ENCODE measurements around the gene MYL12B.

MYL12B gene

DNA sequence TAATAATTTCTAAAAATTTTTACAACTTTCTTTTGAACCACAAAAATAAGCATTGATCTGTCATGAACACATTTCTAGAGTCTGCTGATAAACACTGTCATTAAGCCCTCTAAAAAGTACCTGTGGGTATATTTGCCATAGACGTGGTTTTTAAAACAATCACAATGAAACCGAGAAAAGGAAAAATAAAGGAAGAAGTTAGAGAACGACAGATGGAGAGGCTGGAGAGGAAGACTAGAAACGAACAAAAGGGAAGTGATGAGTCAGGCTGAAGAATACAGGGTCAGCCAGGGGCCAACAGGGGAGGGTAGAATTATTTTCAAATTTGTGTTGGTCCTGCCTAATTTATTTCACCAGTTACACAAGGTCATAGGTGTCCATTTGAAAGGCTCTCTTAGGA lies 62.0 kb downstream of the MYL12B start:
- Histone ChIP-seq H3K36me3 (ENCODE audit: control insufficient read depth in 2 of 2, insufficient read depth in 1 of 2, low read length in 2 of 2) (no peaks in the 10 kb centered on the region), H3K4me1 (ENCODE audit: control insufficient read depth, insufficient read depth, low read length) (peaks cover 15% of the 10 kb centered on the region), H3K4me3 (ENCODE audit: low read depth, low read length) (no peak overlapping the region), H3K27ac (ENCODE audit: extremely low read depth, low read depth, low read length) (no peak overlapping the region), H3K9me3 (ENCODE audit: control insufficient read depth, insufficient read depth, low read depth, low read length) (no peaks in the 10 kb centered on the region)
- TF ChIP-seq ZNF621 (tag by site-specific recombination; IDR thresholded peaks at IDR 0.05) (no peak), IKZF3 (tag by site-specific recombination; IDR thresholded peaks at IDR 0.05) (no peak), ZNF132 (tag by site-specific recombination; IDR thresholded peaks at IDR 0.05; ENCODE audit: borderline replicate concordance) (no peak), ZNF488 (tag by site-specific recombination; IDR thresholded peaks at IDR 0.05) (no peak), ZNF624 (tag by site-specific recombination; IDR thresholded peaks at IDR 0.05) (no peak), ZNF335 (tag by site-specific recombination; conservative IDR thresholded peaks at IDR 0.05) (no peak), ZNF350 (tag by site-specific recombination; IDR thresholded peaks at IDR 0.05) (no peak), ZNF138 (tag by site-specific recombination; IDR thresholded peaks at IDR 0.05; ENCODE audit: borderline replicate concordance) (no peak)
- TF ChIP-seq, protein P1, sequence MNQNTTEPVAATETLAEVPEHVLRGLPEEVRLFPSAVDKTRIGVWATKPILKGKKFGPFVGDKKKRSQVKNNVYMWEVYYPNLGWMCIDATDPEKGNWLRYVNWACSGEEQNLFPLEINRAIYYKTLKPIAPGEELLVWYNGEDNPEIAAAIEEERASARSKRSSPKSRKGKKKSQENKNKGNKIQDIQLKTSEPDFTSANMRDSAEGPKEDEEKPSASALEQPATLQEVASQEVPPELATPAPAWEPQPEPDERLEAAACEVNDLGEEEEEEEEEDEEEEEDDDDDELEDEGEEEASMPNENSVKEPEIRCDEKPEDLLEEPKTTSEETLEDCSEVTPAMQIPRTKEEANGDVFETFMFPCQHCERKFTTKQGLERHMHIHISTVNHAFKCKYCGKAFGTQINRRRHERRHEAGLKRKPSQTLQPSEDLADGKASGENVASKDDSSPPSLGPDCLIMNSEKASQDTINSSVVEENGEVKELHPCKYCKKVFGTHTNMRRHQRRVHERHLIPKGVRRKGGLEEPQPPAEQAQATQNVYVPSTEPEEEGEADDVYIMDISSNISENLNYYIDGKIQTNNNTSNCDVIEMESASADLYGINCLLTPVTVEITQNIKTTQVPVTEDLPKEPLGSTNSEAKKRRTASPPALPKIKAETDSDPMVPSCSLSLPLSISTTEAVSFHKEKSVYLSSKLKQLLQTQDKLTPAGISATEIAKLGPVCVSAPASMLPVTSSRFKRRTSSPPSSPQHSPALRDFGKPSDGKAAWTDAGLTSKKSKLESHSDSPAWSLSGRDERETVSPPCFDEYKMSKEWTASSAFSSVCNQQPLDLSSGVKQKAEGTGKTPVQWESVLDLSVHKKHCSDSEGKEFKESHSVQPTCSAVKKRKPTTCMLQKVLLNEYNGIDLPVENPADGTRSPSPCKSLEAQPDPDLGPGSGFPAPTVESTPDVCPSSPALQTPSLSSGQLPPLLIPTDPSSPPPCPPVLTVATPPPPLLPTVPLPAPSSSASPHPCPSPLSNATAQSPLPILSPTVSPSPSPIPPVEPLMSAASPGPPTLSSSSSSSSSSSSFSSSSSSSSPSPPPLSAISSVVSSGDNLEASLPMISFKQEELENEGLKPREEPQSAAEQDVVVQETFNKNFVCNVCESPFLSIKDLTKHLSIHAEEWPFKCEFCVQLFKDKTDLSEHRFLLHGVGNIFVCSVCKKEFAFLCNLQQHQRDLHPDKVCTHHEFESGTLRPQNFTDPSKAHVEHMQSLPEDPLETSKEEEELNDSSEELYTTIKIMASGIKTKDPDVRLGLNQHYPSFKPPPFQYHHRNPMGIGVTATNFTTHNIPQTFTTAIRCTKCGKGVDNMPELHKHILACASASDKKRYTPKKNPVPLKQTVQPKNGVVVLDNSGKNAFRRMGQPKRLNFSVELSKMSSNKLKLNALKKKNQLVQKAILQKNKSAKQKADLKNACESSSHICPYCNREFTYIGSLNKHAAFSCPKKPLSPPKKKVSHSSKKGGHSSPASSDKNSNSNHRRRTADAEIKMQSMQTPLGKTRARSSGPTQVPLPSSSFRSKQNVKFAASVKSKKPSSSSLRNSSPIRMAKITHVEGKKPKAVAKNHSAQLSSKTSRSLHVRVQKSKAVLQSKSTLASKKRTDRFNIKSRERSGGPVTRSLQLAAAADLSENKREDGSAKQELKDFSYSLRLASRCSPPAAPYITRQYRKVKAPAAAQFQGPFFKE (tag by site-specific recombination; IDR thresholded peaks at IDR 0.05; ENCODE audit: borderline replicate concordance), result no peak
- TF ChIP-seq, protein P2, sequence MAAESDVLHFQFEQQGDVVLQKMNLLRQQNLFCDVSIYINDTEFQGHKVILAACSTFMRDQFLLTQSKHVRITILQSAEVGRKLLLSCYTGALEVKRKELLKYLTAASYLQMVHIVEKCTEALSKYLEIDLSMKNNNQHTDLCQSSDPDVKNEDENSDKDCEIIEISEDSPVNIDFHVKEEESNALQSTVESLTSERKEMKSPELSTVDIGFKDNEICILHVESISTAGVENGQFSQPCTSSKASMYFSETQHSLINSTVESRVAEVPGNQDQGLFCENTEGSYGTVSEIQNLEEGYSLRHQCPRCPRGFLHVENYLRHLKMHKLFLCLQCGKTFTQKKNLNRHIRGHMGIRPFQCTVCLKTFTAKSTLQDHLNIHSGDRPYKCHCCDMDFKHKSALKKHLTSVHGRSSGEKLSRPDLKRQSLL (tag by site-specific recombination; IDR thresholded peaks at IDR 0.05), result no peak
- POLR2A ChIA-PET, result interaction anchor here (0.9 kb wide), 1 partner anchor 26 kb away, joined by 5 read pairs; no protein-coding TSS in a partner anchor
- CTCF ChIA-PET, result interaction anchor here (0.8 to 1.7 kb wide), 7 partner anchors 14 to 261 kb away, joined by 3 to 8 read pairs (median 3); no protein-coding TSS in a partner anchor

Measured in HEK293 (cell line).